Stimulated activated CD4-positive, alpha-beta T cell treated with anti-CD3 and anti-CD28 coated beads, TNF-alpha, amount 100 ng/mL, for 24 hours (primary cell): ENCODE results near the gene RGS8.

ENCODE experiments used
- DNase-seq, 3 experiments: peaks; one replicate each; pipeline ENCODE4 v3.0.0-alpha.2; 2020; ENCODE audit warnings: low read depth in 3 of 3

RGS8 gene

DNA sequence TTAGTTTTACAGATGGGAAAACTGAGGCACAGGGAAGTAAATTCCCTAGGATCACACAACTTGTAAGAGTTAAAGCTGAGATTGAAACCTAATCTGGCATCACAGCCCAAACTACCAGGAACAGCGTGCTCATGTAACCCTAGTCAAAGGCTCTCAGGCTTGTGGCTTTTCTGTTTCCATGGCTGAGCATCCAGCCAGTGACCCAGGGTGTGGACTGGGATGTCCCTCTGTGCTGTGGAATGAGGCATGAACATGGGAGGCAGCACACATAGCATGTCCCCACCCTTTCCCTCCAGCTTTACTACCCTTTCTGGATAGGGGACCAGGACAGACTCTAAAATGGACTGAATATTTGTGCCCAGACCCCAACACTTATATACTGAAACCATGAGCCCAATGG is 45.1 kb downstream of the RGS8 start:
- no peak for DNase-seq

DNA sequence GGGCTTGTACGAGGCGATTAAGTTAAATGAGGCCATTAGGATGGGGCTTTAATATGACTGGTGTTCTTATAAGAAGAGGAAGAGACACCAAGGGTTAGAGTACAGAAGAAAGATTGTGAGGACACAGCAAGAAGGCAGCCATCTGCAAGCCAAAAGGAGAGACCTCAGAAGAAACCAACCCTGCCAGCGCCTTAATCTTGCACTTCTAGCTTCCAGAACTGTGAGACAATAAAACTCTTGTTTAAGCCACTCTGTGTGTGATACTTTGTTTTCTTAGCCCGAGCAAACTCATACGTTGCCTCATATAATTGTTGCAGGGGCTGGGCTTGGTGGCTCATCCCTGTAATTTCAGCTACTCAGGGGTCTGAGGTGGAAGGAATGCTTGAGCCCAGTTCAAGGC is 46.6 kb downstream of the RGS8 start:
- no peak for DNase-seq

DNA sequence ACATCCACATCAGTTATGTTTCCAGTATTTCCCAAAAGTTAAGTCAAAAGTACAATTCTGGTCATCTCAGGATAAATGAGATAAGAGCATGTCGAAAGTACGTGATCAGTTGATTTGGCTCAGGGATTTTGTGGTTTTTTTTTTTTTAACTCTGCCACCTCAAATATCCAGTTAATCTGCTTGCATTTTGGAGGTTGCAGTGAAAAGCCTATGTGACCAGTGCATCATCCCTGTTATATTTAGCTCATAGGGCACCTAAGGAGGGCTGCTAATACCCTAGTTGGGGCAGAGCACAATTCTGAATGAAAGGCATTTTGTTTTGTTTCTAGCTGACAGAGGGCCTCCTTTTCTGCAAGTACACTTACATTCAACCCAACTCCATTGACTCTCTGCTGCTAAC is 48.5 kb downstream of the RGS8 start:
- DNase-seq: no peak
